A549 (cell line): Measurements from ENCODE around the gene GPR52. TPM values are rescaled to one million over a fixed set of nuclear protein-coding genes. Genes with fewer than 3 reads are reported as not detected.

ENCODE experiments used
- ATAC-seq, 2 experiments: fragments of 200-7000 bp in 1 of 2; fragments of >200 bp in 1 of 2; cut with Nextera tagmentation in 1 of 2; cut with Tn5 transposase in 1 of 2; 3 replicates each; pipeline versions ENCODE4 v1.8.0 to v1.9.1; 2018 to 2020; ENCODE audit warnings: mild to moderate bottlenecking in 1 of 2, moderate library complexity in 1 of 2
- CTCF ChIA-PET: fragments of 300-600 bp; sonication (Branson Sonifier 250); formaldehyde crosslinking; extraction: SDS; loops from one replicate; lab custom pipeline; 2021; ENCODE audit warnings: antibody characterized with exemption, inconsistent platforms; lab: Yijun Ruan, JAX
- POLR2A ChIA-PET: fragments of 350-600 bp; formaldehyde crosslinking; extraction: SDS; loops from one replicate; lab custom pipeline; 2021; ENCODE audit warnings: antibody characterized with exemption, inconsistent platforms; lab: Yijun Ruan, JAX
- DNase-seq, 2 experiments: peaks; one replicate each; pipeline versions ENCODE4 v3.0.0 to v3.0.0-alpha.2; 2011 to 2016; ENCODE audit warnings: low read depth in 1 of 2, low spot score in 1 of 2
- FAIRE-seq: peaks from 2 replicates; lab custom pipeline; 2011; peaks lifted over from hg19 to GRCh38; lab: Jason Lieb, UNC
- H3K27ac ChIP-seq, 2 experiments: fragments of >200 bp; sonication (Bioruptor Twin); formaldehyde crosslinking; 3 replicates each; pipeline ENCODE4 v1.5.1; 2016 to 2017
- H3K4me1 ChIP-seq: fragments of >200 bp; sonication (Bioruptor Twin); formaldehyde crosslinking; 3 replicates; pipeline ENCODE4 v1.6.1; 2016
- H3K4me2 ChIP-seq: fragments of >200 bp; sonication (Bioruptor Twin); formaldehyde crosslinking; 3 replicates; pipeline ENCODE4 v1.6.1; 2016
- H3K4me3 ChIP-seq: fragments of >200 bp; sonication (Bioruptor Twin); formaldehyde crosslinking; 3 replicates; pipeline ENCODE4 v1.5.1; 2016
- H3K9me3 ChIP-seq: fragments of >200 bp; sonication (Bioruptor Twin); formaldehyde crosslinking; 3 replicates; pipeline ENCODE4 v1.6.1; 2016
- ATOH8 ChIP-seq: fragments of 250-450 bp; sonication (Bioruptor Pico); IDR thresholded peaks from 2 replicates; pipeline ENCODE4 v1.5.0; 2020; ENCODE audit warnings: low read depth, mild to moderate bottlenecking, moderate library complexity
- BCL3 ChIP-seq: fragments of >200 bp; sonication (Bioruptor Twin); formaldehyde crosslinking; IDR thresholded peaks from 3 replicates; pipeline ENCODE4 v1.6.1; 2016
- BHLHE40 ChIP-seq: IDR thresholded peaks from 2 replicates; pipeline ENCODE4 v1.6.1; 2012; ENCODE audit warnings: low read depth, low read length, inconsistent platforms
- CBX2 ChIP-seq: fragments of 200-600 bp; sonication (generic); IDR thresholded peaks from 2 replicates; pipeline ENCODE4 v1.6.1; 2016; ENCODE audit warnings: low read depth, mild to moderate bottlenecking, borderline replicate concordance
- CHD4 ChIP-seq: fragments of 200-600 bp; sonication (generic); IDR thresholded peaks from 2 replicates; pipeline ENCODE4 v1.6.1; 2016; ENCODE audit warnings: antibody characterized with exemption, mild to moderate bottlenecking, borderline replicate concordance
- EHF ChIP-seq: fragments of 250-450 bp; sonication (Bioruptor Pico); IDR thresholded peaks from 2 replicates; pipeline ENCODE4 v1.5.0; 2020; ENCODE audit warnings: mild to moderate bottlenecking
- EHMT2 ChIP-seq: fragments of 200-600 bp; sonication (generic); IDR thresholded peaks from 2 replicates; pipeline ENCODE4 v1.6.1; 2016; ENCODE audit warnings: antibody characterized with exemption, low read depth, mild to moderate bottlenecking, moderate library complexity
- FOSL2 ChIP-seq, 2 experiments: fragments of 450-650 bp in 1 of 2; fragments of >200 bp in 1 of 2; sonication (Bioruptor Twin) in 1 of 2; formaldehyde crosslinking; IDR thresholded peaks; 2 replicates each; pipeline versions ENCODE4 v1.5.0 to v1.6.1; 2016 to 2020; ENCODE audit warnings: mild to moderate bottlenecking in 1 of 2, moderate library complexity in 1 of 2
- FOXS1 ChIP-seq: fragments of 250-450 bp; sonication (Bioruptor Pico); IDR thresholded peaks from 2 replicates; pipeline ENCODE4 v1.5.0; 2020; ENCODE audit warnings: mild to moderate bottlenecking, moderate library complexity
- HOXA7 ChIP-seq: fragments of 250-450 bp; sonication (Bioruptor Pico); IDR thresholded peaks from 2 replicates; pipeline ENCODE4 v1.5.0; 2020; ENCODE audit warnings: mild to moderate bottlenecking, moderate library complexity
- HOXB13 ChIP-seq: fragments of 250-450 bp; sonication (Bioruptor Pico); IDR thresholded peaks from 2 replicates; pipeline ENCODE4 v1.5.0; 2020; ENCODE audit warnings: low read depth, mild to moderate bottlenecking, moderate library complexity
- KDM1A ChIP-seq: fragments of 200-600 bp; sonication (generic); IDR thresholded peaks from 2 replicates; pipeline ENCODE4 v1.6.1; 2016; ENCODE audit warnings: low read depth, mild to moderate bottlenecking
- KDM5A ChIP-seq: fragments of 200-600 bp; sonication (generic); IDR thresholded peaks from 2 replicates; pipeline ENCODE4 v1.6.1; 2016; ENCODE audit warnings: antibody characterized with exemption, mild to moderate bottlenecking
- MAFK ChIP-seq: fragments of 450-650 bp; IDR thresholded peaks from 2 replicates; pipeline ENCODE4 v1.6.1; 2014; ENCODE audit not compliant: partially characterized antibody
- POLR2AphosphoS2 ChIP-seq: conservative IDR thresholded peaks from 2 replicates; pipeline ENCODE4 v1.6.1; 2012; ENCODE audit warnings: low read length, improper control_type of control experiment, inconsistent platforms
- RFX5 ChIP-seq: fragments of 450-650 bp; IDR thresholded peaks from 2 replicates; pipeline ENCODE4 v1.7.1; 2014; ENCODE audit warnings: antibody characterized with exemption, mild to moderate bottlenecking, moderate library complexity
- SMC3 ChIP-seq: fragments of >200 bp; sonication (Bioruptor Twin); formaldehyde crosslinking; IDR thresholded peaks from 3 replicates; pipeline ENCODE4 v1.6.1; 2018; ENCODE audit warnings: inconsistent platforms
- SREBF2 ChIP-seq: fragments of 450-650 bp; IDR thresholded peaks from 2 replicates; pipeline ENCODE4 v1.6.1; 2014; ENCODE audit warnings: mild to moderate bottlenecking, moderate library complexity
- USF2 ChIP-seq: fragments of 450-650 bp; IDR thresholded peaks from 2 replicates; pipeline ENCODE4 v1.6.1; 2014; ENCODE audit warnings: antibody characterized with exemption
- ZC3H11A ChIP-seq: fragments of 450-650 bp; IDR thresholded peaks from 2 replicates; pipeline ENCODE4 v1.6.1; 2014; ENCODE audit warnings: antibody characterized with exemption, mild to moderate bottlenecking
- ZNF302 ChIP-seq: fragments of 250-450 bp; sonication (Bioruptor Pico); IDR thresholded peaks from 2 replicates; pipeline ENCODE4 v1.9.0; 2021; ENCODE audit warnings: inconsistent platforms, mild to moderate bottlenecking, moderate library complexity
- WGBS: methylation state at CpG from one replicate; pipeline ENCODE4 v1.1.6; 2017; ENCODE audit errors: missing lambda C conversion rate; 5-methylcytosine and 5-hydroxymethylcytosine counted together
- polyA plus RNA-seq, 4 experiments: library from polyadenylated mRNA; depleted of rRNA in 3 of 4; stranded (reverse); fragments of >200 nt; fragmentation: RNase III in 1 of 4; extraction: RNeasy Plus Mini Kit Qiagen cat#74134 plus additional on column Dnase treatment in 1 of 4; gene quantifications; 2 replicates in 3 of 4; 3 replicates in 1 of 4; pipeline ENCODE4 v1.2.3, GENCODE V29; 2011 to 2017

GPR52 gene
- polyA plus RNA-seq, 2 of the 4 experiments (the other 2 are of a cell fraction) = 0.22 TPM; not detected in 1

GRCh38 chr1:174448531-174448883 is 743 bp downstream of the GPR52 start (continued):
- TF ChIP-seq ZC3H11A (no peak), HOXB13 (CRISPR knock-in tag) (no peak), BCL3 (no peak), KDM5A (no peak), FOXS1 (no peak), ATOH8 (CRISPR knock-in tag) (no peak)

GRCh38 chr1:174448974-174449373 is 1.2 kb downstream of the GPR52 start:
- no peak overlapping the region for H3K27ac ChIP-seq
- TF ChIP-seq RFX5 (no peak), EHF (CRISPR knock-in tag) (no peak), CBX2 (no peak), MAFK (no peak), USF2 (no peak)
- no peaks in the 10 kb centered on the region for H3K9me3 ChIP-seq
- no peak overlapping the region for H3K4me2 ChIP-seq
- H3K4me1 ChIP-seq = no peaks in the 10 kb centered on the region
- WGBS = 81% methylated on average over 5 of the region's 5 CpGs
- DNase-seq (no peak), FAIRE-seq (no peak), ATAC-seq (no peak)
- no peak overlapping the region for H3K4me3 ChIP-seq
- ChIA-PET CTCF (no interaction called here), POLR2A (no interaction called here)

GRCh38 chr1:174451408-174451807 is 3.6 kb downstream of the GPR52 start:
- CTCF ChIA-PET = no interaction called here
- TF ChIP-seq BCL3 (no peak), ATOH8 (CRISPR knock-in tag) (no peak), BHLHE40 (no peak), KDM1A (no peak), POLR2AphosphoS2 (no peak), FOSL2 (IDR thresholded peaks at IDR 0.05) (no peak), FOSL2 (CRISPR knock-in tag; IDR thresholded peaks at IDR 0.05) (no peak), EHMT2 (no peak), ZNF302 (CRISPR knock-in tag) (no peak), CHD4 (no peak), SMC3 (no peak), HOXA7 (CRISPR knock-in tag) (no peak), SREBF2 (no peak)
- TF ChIP-seq, all 56 proteins: peak for 0
- no peak for ATAC-seq
- Histone ChIP-seq H3K4me3 (no peak overlapping the region), H3K4me1 (no peaks in the 10 kb centered on the region), H3K27ac (no peak overlapping the region), H3K9me3 (no peaks in the 10 kb centered on the region), H3K4me2 (no peak overlapping the region)
- WGBS = 90% methylated on average over 6 of the region's 6 CpGs
- POLR2A ChIA-PET = no interaction called here
- DNase-seq = no peak
- FAIRE-seq = no peak
